ENCODE results near the gene PCDHA11.

Gene PCDHA11

DNA sequence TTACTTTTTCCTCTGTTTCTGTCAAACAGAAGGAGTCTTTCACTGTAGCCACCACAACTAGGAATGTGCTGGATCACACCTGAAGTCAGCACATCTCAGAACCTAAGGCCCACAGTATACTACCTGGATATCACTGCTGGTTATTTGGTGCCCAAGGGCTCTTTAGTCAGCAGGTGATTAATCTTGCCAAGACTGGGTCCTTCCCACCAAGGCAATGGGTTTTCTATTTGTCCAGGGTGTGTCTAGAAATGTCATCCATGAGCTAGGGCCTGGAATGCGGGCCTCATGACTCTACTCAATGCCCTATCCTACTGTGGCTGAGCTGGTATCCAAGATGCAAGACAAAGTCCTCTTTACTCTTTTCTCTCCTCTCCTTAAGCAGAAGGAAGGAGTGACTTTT, 47.6 kb downstream of the PCDHA11 start:
- no peak overlapping the region for H3K27ac ChIP-seq

More for the DNA sequence above, 47.6 kb downstream of the PCDHA11 start:
- TF ChIP-seq, protein P1, sequence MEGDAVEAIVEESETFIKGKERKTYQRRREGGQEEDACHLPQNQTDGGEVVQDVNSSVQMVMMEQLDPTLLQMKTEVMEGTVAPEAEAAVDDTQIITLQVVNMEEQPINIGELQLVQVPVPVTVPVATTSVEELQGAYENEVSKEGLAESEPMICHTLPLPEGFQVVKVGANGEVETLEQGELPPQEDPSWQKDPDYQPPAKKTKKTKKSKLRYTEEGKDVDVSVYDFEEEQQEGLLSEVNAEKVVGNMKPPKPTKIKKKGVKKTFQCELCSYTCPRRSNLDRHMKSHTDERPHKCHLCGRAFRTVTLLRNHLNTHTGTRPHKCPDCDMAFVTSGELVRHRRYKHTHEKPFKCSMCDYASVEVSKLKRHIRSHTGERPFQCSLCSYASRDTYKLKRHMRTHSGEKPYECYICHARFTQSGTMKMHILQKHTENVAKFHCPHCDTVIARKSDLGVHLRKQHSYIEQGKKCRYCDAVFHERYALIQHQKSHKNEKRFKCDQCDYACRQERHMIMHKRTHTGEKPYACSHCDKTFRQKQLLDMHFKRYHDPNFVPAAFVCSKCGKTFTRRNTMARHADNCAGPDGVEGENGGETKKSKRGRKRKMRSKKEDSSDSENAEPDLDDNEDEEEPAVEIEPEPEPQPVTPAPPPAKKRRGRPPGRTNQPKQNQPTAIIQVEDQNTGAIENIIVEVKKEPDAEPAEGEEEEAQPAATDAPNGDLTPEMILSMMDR (IDR thresholded peaks at IDR 0.05): no peak
- TF ChIP-seq ZFX (IDR thresholded peaks at IDR 0.05; ENCODE audit: borderline replicate concordance): no peak
